IMR-90 (cell line): ENCODE data around the gene MRPL58. TPM values are rescaled to one million over a fixed set of nuclear protein-coding genes. Genes with fewer than 3 reads are reported as not detected.

Experiments used
- ATAC-seq: fragments of 200-7000 bp; cut with Tn5 transposase; 2 replicates; pipeline ENCODE4 v1.9.1; 2020; ENCODE audit warnings: low read depth, mild to moderate bottlenecking, moderate library complexity
- BruUV-seq: library from RNA; stranded (reverse); fragments of 400-500 nt; replicated peaks from 2 replicates; lab custom pipeline; 2021; lab: Mats Ljungman, UMichigan
- CTCF ChIA-PET: fragments of 300-600 bp; formaldehyde crosslinking; extraction: SDS; loops from one replicate; lab custom pipeline; 2021; ENCODE audit warnings: antibody characterized with exemption; lab: Yijun Ruan, JAX
- POLR2A ChIA-PET: fragments of 300-600 bp; sonication (Branson Sonifier 250); formaldehyde crosslinking; loops from one replicate; lab custom pipeline; 2022; ENCODE audit warnings: antibody characterized with exemption; ENCODE audit not compliant: unreplicated experiment; lab: Charles Lee
- DNase-seq: peaks from one replicate; pipeline ENCODE4 v3.0.0; 2013
- H2AFZ ChIP-seq: replicated peaks from 2 replicates; pipeline ENCODE3; 2013; ENCODE audit warnings: low read length, mild to moderate bottlenecking; ENCODE audit not compliant: poor library complexity
- H2AK5ac ChIP-seq: 2 replicates; pipeline ENCODE4 v1.6.1; 2013; ENCODE audit warnings: low read depth, low read length, inconsistent platforms
- H2AK9ac ChIP-seq: replicated peaks from 2 replicates; pipeline ENCODE3; 2013; ENCODE audit warnings: mild to moderate bottlenecking, low read depth, low read length, moderate library complexity; ENCODE audit not compliant: poor library complexity
- H2BK120ac ChIP-seq: 2 replicates; pipeline ENCODE4 v1.6.1; 2013; ENCODE audit warnings: low read depth, low read length, inconsistent platforms
- H2BK15ac ChIP-seq: 3 replicates; pipeline ENCODE4 v1.6.1; 2013; ENCODE audit warnings: low read depth, low read length, inconsistent platforms
- H2BK20ac ChIP-seq: 2 replicates; pipeline ENCODE4 v1.6.1; 2013; ENCODE audit warnings: low read depth, mild to moderate bottlenecking, inconsistent platforms, low read length, moderate library complexity
- H2BK5ac ChIP-seq: 2 replicates; pipeline ENCODE4 v1.6.1; 2013; ENCODE audit warnings: mild to moderate bottlenecking, low read depth, low read length, inconsistent platforms; ENCODE audit not compliant: poor library complexity, severe bottlenecking
- H3K14ac ChIP-seq: replicated peaks from 2 replicates; pipeline ENCODE4 v1.6.1; 2013; ENCODE audit warnings: low read depth, low read length, inconsistent platforms
- H3K18ac ChIP-seq: 2 replicates; pipeline ENCODE4 v1.6.1; 2013; ENCODE audit warnings: low read depth, low read length, control low read depth
- H3K23ac ChIP-seq: 2 replicates; pipeline ENCODE4 v1.6.1; 2013; ENCODE audit warnings: low read depth, low read length, inconsistent platforms
- H3K27ac ChIP-seq: 2 replicates; pipeline ENCODE4 v1.5.1; 2013; ENCODE audit warnings: mild to moderate bottlenecking, control low read depth, low read length; ENCODE audit not compliant: insufficient read depth
- H3K27me3 ChIP-seq: 2 replicates; pipeline ENCODE4 v1.6.1; 2013; ENCODE audit warnings: low read length; ENCODE audit not compliant: control insufficient read depth, insufficient read depth
- H3K36me3 ChIP-seq: 2 replicates; pipeline ENCODE4 v1.6.1; 2013; ENCODE audit warnings: low read length, mixed read lengths; ENCODE audit not compliant: control insufficient read depth, insufficient read depth
- H3K4ac ChIP-seq: 2 replicates; pipeline ENCODE4 v1.6.1; 2013; ENCODE audit warnings: low read depth, low read length, inconsistent platforms
- H3K4me1 ChIP-seq: 2 replicates; pipeline ENCODE4 v1.6.1; 2013; ENCODE audit warnings: low read length, mixed read lengths; ENCODE audit not compliant: control insufficient read depth, insufficient read depth
- H3K4me2 ChIP-seq: 2 replicates; pipeline ENCODE4 v1.6.1; 2013; ENCODE audit warnings: low read depth, mild to moderate bottlenecking, control low read depth, low read length, moderate library complexity
- H3K4me3 ChIP-seq: 2 replicates; pipeline ENCODE4 v1.5.1; 2013; ENCODE audit warnings: low read depth, mild to moderate bottlenecking, control low read depth, low read length, moderate library complexity; ENCODE audit not compliant: insufficient read depth
- H3K56ac ChIP-seq: 2 replicates; pipeline ENCODE4 v1.6.1; 2013; ENCODE audit warnings: low read length, inconsistent platforms; ENCODE audit not compliant: insufficient read depth; ENCODE audit errors: extremely low read depth
- H3K79me1 ChIP-seq, 2 experiments: 2 replicates each; pipeline ENCODE4 v1.6.1; 2013; ENCODE audit warnings: low read length in 2 of 2, inconsistent platforms in 1 of 2, low read depth in 1 of 2
- H3K9ac ChIP-seq: 2 replicates; pipeline ENCODE4 v1.6.1; 2013; ENCODE audit warnings: low read depth, low read length, control low read depth
- H3K9me1 ChIP-seq: 2 replicates; pipeline ENCODE4 v1.6.1; 2013; ENCODE audit warnings: low read length, inconsistent platforms; ENCODE audit not compliant: insufficient read depth
- H3K9me3 ChIP-seq: 2 replicates; pipeline ENCODE4 v1.6.1; 2013; ENCODE audit warnings: low read length; ENCODE audit not compliant: control insufficient read depth, insufficient read depth
- H4K20me1 ChIP-seq: 2 replicates; pipeline ENCODE4 v1.6.1; 2013; ENCODE audit warnings: low read length, inconsistent platforms; ENCODE audit not compliant: insufficient read depth
- H4K5ac ChIP-seq: 2 replicates; pipeline ENCODE4 v1.6.1; 2013; ENCODE audit warnings: mild to moderate bottlenecking, low read depth, low read length, control low read depth
- H4K8ac ChIP-seq, 2 experiments: 2 replicates each; pipeline ENCODE4 v1.6.1; 2013; ENCODE audit warnings: low read depth in 2 of 2, low read length in 2 of 2, control low read depth in 1 of 2, inconsistent platforms in 1 of 2
- H4K91ac ChIP-seq: 2 replicates; pipeline ENCODE4 v1.6.1; 2013; ENCODE audit warnings: low read depth, low read length, inconsistent platforms; ENCODE audit not compliant: insufficient read depth
- BHLHE40 ChIP-seq: fragments of 150-350 bp; IDR thresholded peaks from 2 replicates; pipeline ENCODE4 v1.6.1; 2016; ENCODE audit warnings: mild to moderate bottlenecking, low read depth, low read length
- CHD1 ChIP-seq: IDR thresholded peaks from 2 replicates; pipeline ENCODE4 v1.6.1; 2012; ENCODE audit warnings: low read depth, low read length, improper control_type of control experiment
- FOS ChIP-seq: fragments of 150-350 bp; IDR thresholded peaks from 2 replicates; pipeline ENCODE4 v1.6.1; 2016; ENCODE audit warnings: low read depth, low read length
- MAFK ChIP-seq: IDR thresholded peaks from 2 replicates; pipeline ENCODE4 v1.6.1; 2012; ENCODE audit warnings: low read depth, low read length, improper control_type of control experiment
- MAZ ChIP-seq: IDR thresholded peaks from 2 replicates; pipeline ENCODE4 v1.6.1; 2012; ENCODE audit warnings: low read depth, mild to moderate bottlenecking, low read length, improper control_type of control experiment, moderate library complexity, borderline replicate concordance
- RAD21 ChIP-seq: IDR thresholded peaks from 2 replicates; pipeline ENCODE4 v1.6.1; 2012; ENCODE audit warnings: low read length, improper control_type of control experiment
- RCOR1 ChIP-seq: IDR thresholded peaks from 2 replicates; pipeline ENCODE4 v1.6.1; 2012; ENCODE audit warnings: mild to moderate bottlenecking, low read length, improper control_type of control experiment; ENCODE audit not compliant: insufficient replicate concordance
- SMC3 ChIP-seq: fragments of 150-350 bp; IDR thresholded peaks from 2 replicates; pipeline ENCODE4 v1.6.1; 2016; ENCODE audit warnings: low read depth, mild to moderate bottlenecking, antibody characterized with exemption, low read length, moderate library complexity
- WGBS, 2 experiments: methylation state at CpG; one replicate each; pipeline versions ENCODE4 v1.1.5 to v1.1.7; 2013; ENCODE audit warnings: missing lambda C conversion rate in 2 of 2; ENCODE audit not compliant: insufficient read length in 1 of 2; ENCODE audit errors: extremely low coverage in 2 of 2; 5-methylcytosine and 5-hydroxymethylcytosine counted together
- dilution Hi-C: fragments of 300-500 bp; cut with HindIII; formaldehyde crosslinking; loops from one replicate; pipeline ENCODE4 v1.14.3; 2018; ENCODE audit warnings: low sequenced_read_pairs; ENCODE audit not compliant: unreplicated experiment
- in situ Hi-C: fragments of 300-500 bp; cut with MboI; formaldehyde crosslinking; loops from 3 replicates; pipeline ENCODE4 v1.14.3; 2019; ENCODE audit warnings: low sequenced_read_pairs, inconsistent platforms, mixed read lengths
- intact Hi-C: fragments of 100-400 bp; cut with micrococcal nuclease; formaldehyde crosslinking; loops from 2 replicates; pipeline ENCODE4 v1.10.0; 2022
- polyA plus RNA-seq, 3 experiments: library from polyadenylated mRNA; depleted of rRNA; stranded (reverse); fragments of >200 nt; gene quantifications; 2 replicates each; pipeline ENCODE4 v1.2.3, GENCODE V29; 2012; ENCODE audit warnings: low replicate concordance in 1 of 3
- total RNA-seq: library from RNA; depleted of rRNA; stranded (reverse); fragments of >200 nt; gene quantifications from 2 replicates; pipeline ENCODE4 v1.2.3, GENCODE V29; 2012
- TF ChIP-seq, protein P1 (sequence below): fragments of 150-350 bp; IDR thresholded peaks from 2 replicates; pipeline ENCODE4 v1.6.1; 2016; ENCODE audit warnings: low read depth, mild to moderate bottlenecking, low read length, moderate library complexity, borderline replicate concordance
- TF ChIP-seq, protein P2 (sequence below): fragments of 150-350 bp; IDR thresholded peaks from 2 replicates; pipeline ENCODE4 v1.6.1; 2017; ENCODE audit warnings: mild to moderate bottlenecking, antibody characterized with exemption, low read length, low read depth

The MRPL58 gene
- total and polyA plus RNA-seq, 2 of the 4 experiments (the other 2 are of a cell fraction), result 42.5 to 53.0 TPM

DNA sequence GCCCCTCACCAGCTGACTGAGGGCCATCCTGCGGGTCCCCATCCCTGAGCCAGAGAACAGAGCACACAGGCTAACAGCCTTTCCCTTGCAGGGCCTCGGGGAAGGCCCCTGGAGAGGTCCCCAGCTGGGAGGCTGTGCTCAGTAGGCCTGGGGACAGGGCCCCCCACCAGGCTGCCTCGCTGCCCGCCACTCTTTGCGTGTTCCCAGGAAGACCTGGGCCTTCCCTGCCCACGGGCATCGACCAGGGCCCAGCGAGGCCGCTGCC lies 40.7 kb upstream of the MRPL58 start:
- H2AK5ac ChIP-seq, result no peak overlapping the region
- 0 out of 2 replicates have a peak, but pooled peaks cover 2% of the 10 kb centered on the region for H3K4me1 ChIP-seq
- WGBS, 2 experiments, result 58% methylated on average over 2 of the region's 9 CpGs; no CpG with 5 or more reads in 1 of the 2 experiments
- no peak overlapping the region for H4K91ac ChIP-seq
- H3K14ac ChIP-seq, result no peak overlapping the region
- ATAC-seq (no peak; the same call in 1 of the 2 replicates), DNase-seq (no peak)
- no peak overlapping the region for H3K4me2 ChIP-seq
- no peak overlapping the region for H2BK20ac ChIP-seq
- no peak overlapping the region for H4K5ac ChIP-seq
- no peak overlapping the region for H3K18ac ChIP-seq
- in situ Hi-C loops, result no loop called here
- no peaks in the 10 kb centered on the region for H3K9me3 ChIP-seq
- no peak overlapping the region for H2BK120ac ChIP-seq
- H3K27ac ChIP-seq, result no peak overlapping the region
- TF ChIP-seq MAFK (no peak), FOS (no peak), RAD21 (no peak), CHD1 (no peak), BHLHE40 (no peak), SMC3 (no peak), MAZ (no peak), RCOR1 (no peak)
- TF ChIP-seq, protein P1, sequence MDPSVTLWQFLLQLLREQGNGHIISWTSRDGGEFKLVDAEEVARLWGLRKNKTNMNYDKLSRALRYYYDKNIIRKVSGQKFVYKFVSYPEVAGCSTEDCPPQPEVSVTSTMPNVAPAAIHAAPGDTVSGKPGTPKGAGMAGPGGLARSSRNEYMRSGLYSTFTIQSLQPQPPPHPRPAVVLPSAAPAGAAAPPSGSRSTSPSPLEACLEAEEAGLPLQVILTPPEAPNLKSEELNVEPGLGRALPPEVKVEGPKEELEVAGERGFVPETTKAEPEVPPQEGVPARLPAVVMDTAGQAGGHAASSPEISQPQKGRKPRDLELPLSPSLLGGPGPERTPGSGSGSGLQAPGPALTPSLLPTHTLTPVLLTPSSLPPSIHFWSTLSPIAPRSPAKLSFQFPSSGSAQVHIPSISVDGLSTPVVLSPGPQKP, result no peak
- TF ChIP-seq, protein P2, sequence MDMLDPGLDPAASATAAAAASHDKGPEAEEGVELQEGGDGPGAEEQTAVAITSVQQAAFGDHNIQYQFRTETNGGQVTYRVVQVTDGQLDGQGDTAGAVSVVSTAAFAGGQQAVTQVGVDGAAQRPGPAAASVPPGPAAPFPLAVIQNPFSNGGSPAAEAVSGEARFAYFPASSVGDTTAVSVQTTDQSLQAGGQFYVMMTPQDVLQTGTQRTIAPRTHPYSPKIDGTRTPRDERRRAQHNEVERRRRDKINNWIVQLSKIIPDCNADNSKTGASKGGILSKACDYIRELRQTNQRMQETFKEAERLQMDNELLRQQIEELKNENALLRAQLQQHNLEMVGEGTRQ, result no peak
- H4K8ac ChIP-seq, result no peak overlapping the region
- H3K9me1 ChIP-seq, result no peaks in the 10 kb centered on the region
- no peak overlapping the region for H3K9ac ChIP-seq
- H3K4ac ChIP-seq, result no peak overlapping the region
- no peaks in the 10 kb centered on the region for H4K20me1 ChIP-seq
- H3K27me3 ChIP-seq, result peaks cover 47% of the 10 kb centered on the region
- BruUV-seq, result no TSS peak
- no peak overlapping the region for H2AK9ac ChIP-seq
- ChIA-PET POLR2A (interaction anchor here (1.3 kb wide), 1 partner anchor 17 kb away, joined by 5 read pairs; no protein-coding TSS in a partner anchor), CTCF (interaction anchor here (0.8 kb wide), 1 partner anchor 10 kb away, joined by 3 read pairs; no protein-coding TSS in a partner anchor)
- no peak overlapping the region for H2BK15ac ChIP-seq
- 0 out of 2 replicates have a peak overlapping the region, but pooled peaks have one; percentile 12 for H3K4me3 ChIP-seq
- dilution Hi-C loops, result no loop called here
- H3K23ac ChIP-seq, result no peak overlapping the region
- no peaks in the 10 kb centered on the region for H3K79me1 ChIP-seq
- peak overlapping the region; percentile 88 for H2AFZ ChIP-seq
- no peak overlapping the region for H2BK5ac ChIP-seq
- intact Hi-C loops, result no loop called here
- H3K36me3 ChIP-seq, result no peaks in the 10 kb centered on the region
- H3K56ac ChIP-seq, result no peak overlapping the region
